ENCODE measurements around the gene NCKAP5.
A peak's percentile ranks its signal among the peaks of the same experiment; 100 is the strongest.

Gene NCKAP5

DNA sequence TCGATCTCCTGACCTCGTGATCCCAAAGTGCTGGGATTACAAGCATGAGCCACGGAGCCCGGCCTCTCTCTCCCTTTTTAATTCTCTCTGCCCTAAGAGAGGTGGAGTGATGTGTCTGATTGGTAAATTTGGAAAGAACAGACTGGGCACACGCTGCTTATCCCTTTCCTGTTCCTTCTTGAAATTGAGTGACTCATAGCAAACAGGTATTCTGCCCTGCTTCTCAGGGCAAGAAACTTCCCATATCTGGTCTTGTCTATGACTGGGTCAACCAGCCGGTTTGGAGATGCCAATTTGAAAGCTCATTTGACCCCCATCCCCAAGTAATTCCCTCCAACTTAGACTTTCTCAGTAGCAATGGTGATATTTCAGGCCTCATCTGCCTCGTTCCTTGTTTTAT is 913.3 kb downstream of the NCKAP5 start:
- no peak for DNase-seq
- H3K4me1 ChIP-seq: no peaks in the 10 kb centered on the region
- no peaks in the 10 kb centered on the region for H3K36me3 ChIP-seq
- H3K9me3 ChIP-seq: no peaks in the 10 kb centered on the region
- H3K4me3 ChIP-seq (ENCODE audit: low read depth, low read length): no peak overlapping the region
- TF ChIP-seq, protein P1, sequence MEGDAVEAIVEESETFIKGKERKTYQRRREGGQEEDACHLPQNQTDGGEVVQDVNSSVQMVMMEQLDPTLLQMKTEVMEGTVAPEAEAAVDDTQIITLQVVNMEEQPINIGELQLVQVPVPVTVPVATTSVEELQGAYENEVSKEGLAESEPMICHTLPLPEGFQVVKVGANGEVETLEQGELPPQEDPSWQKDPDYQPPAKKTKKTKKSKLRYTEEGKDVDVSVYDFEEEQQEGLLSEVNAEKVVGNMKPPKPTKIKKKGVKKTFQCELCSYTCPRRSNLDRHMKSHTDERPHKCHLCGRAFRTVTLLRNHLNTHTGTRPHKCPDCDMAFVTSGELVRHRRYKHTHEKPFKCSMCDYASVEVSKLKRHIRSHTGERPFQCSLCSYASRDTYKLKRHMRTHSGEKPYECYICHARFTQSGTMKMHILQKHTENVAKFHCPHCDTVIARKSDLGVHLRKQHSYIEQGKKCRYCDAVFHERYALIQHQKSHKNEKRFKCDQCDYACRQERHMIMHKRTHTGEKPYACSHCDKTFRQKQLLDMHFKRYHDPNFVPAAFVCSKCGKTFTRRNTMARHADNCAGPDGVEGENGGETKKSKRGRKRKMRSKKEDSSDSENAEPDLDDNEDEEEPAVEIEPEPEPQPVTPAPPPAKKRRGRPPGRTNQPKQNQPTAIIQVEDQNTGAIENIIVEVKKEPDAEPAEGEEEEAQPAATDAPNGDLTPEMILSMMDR (IDR thresholded peaks at IDR 0.05; ENCODE audit: low read depth, low read length): no peak
- H3K27me3 ChIP-seq: no peaks in the 10 kb centered on the region

DNA sequence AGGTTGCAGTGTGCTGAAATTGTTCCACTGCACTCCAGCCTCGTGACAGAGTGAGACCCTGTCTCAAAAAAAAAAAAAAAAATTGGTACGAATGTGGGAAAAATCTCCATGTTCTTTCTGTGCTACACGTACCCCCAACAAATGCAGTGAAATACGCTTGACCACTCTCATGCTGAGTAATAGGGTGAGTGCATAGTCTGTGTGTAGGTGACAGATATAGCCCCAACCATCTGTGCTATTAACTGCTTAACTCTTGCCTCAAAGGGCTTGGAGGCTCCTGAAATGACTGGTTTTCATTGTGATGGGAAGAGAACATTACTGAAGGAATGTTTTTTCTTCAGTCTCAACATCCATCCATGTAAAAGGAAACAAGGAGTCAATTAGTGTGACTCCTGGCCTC is 913.9 kb downstream of the NCKAP5 start:
- no peaks in the 10 kb centered on the region for H3K36me3 ChIP-seq
- TF ChIP-seq, protein P1 (IDR thresholded peaks at IDR 0.05; ENCODE audit: low read depth, low read length): no peak
- DNase-seq: no peak
- H3K4me1 ChIP-seq: no peaks in the 10 kb centered on the region
- no peaks in the 10 kb centered on the region for H3K27me3 ChIP-seq
- H3K4me3 ChIP-seq (ENCODE audit: low read depth, low read length): no peak overlapping the region
- H3K9me3 ChIP-seq: no peaks in the 10 kb centered on the region

DNA sequence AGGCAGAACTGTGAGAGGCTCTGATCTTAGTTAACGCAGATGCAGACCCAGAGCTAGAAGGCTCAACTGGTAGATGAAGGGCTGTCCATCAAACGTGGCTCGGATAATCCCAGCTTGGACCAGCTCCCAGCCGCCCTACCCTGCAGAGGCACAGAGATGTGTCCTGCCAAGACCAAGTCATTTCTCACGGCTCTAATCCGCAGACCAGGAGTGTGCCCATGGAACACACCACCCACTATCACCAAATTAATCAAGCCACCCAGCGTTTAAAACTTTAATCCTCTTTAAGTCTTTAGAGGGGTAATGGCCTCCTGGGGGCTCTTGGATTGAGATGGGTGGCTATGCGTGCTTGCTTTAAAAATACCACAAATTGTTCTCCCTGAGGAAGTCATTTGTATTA is 915.8 kb downstream of the NCKAP5 start:
- Histone ChIP-seq H3K4me1 (no peaks in the 10 kb centered on the region), H3K4me3 (ENCODE audit: low read depth, low read length) (no peak overlapping the region), H3K36me3 (no peaks in the 10 kb centered on the region), H3K9me3 (no peaks in the 10 kb centered on the region), H3K27me3 (no peaks in the 10 kb centered on the region)
- no peak for DNase-seq
- TF ChIP-seq, protein P1 (IDR thresholded peaks at IDR 0.05; ENCODE audit: low read depth, low read length): no peak

DNA sequence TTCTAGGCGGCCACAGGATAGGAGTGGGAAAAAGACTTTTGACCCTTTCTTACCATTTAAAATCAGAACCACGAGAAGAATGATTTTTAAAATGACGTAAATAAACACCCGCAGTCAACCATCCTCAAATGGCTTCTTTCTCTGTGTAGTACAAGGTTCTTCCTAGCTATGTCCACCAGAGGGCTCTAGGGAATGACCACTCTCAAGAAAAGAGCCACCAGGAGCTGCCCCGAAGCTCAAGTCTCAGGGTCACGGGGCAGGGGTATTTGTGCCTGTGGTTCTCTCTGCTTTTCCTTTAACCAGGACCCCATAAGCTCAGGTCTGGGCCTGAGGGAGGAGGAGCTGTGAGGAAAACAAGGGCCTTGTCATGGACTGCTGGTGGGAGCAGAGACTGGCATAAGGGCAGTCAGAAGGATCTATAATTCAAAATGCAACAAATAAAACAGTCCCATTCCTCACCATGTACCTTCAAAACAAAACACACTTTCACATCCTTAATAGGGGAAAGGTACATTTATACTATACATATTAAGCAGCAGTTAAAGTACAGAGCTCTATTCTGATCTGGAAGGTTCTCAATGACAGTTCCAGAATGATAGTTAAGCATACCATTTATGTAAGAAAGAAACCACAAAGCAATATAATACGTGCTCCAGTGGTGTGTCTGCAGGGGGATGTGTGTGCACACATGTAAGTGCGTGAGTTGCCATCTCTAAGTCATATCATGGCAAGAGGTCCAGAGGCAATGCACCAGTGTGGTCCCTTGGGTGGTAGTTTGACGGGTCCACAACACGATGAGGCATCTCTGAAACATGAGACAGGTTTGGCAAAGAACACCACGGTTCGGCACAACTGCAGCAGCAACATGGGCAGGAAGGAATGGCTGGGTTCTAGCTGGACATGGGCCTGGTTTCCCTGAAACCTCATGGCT is 916.9 kb downstream of the NCKAP5 start:
- H3K27me3 ChIP-seq: no peaks in the 10 kb centered on the region
- H3K36me3 ChIP-seq: no peaks in the 10 kb centered on the region
- H3K4me1 ChIP-seq: no peaks in the 10 kb centered on the region
- H3K9me3 ChIP-seq: no peaks in the 10 kb centered on the region
- TF ChIP-seq, protein P1 (IDR thresholded peaks at IDR 0.05; ENCODE audit: low read depth, low read length): peak; percentile 63
- no peak overlapping the region for H3K4me3 ChIP-seq (ENCODE audit: low read depth, low read length)
- peak; percentile 34 for DNase-seq

DNA sequence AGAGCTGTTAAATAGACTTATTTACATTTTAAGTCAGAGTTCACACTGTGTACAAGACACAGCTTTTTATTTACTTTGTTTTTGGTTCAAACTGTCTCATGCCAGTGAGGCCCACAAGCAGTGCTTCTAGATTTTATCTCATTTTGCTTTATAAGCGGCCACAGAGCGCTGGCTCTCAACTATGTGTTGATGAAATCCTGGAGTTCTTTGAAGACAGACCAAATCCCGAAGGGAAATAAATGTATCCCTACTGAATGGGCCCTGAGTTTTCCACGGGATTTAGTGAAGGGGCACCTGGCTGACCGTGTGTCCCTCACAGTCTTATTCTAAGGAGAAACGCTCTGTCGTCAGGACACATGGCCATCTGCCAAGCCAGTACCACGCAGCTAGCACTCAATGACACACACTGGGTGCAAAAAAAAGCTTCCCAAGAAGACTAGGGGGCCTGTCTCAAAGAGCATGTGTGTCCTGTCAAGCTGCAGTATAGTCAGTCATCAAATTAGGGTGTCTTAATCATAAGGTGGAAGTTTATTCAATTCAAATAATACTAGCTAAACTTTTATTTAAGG is 921.6 kb downstream of the NCKAP5 start:
- H3K4me3 ChIP-seq (ENCODE audit: low read depth, low read length): no peak overlapping the region
- H3K9me3 ChIP-seq: no peaks in the 10 kb centered on the region
- H3K36me3 ChIP-seq: no peaks in the 10 kb centered on the region
- no peak for DNase-seq
- no peaks in the 10 kb centered on the region for H3K4me1 ChIP-seq
- TF ChIP-seq, protein P1 (IDR thresholded peaks at IDR 0.05; ENCODE audit: low read depth, low read length): no peak
- no peaks in the 10 kb centered on the region for H3K27me3 ChIP-seq

Data from BE2C (cell line).